Measurements from ENCODE around the gene UXS1.

UXS1 gene

DNA sequence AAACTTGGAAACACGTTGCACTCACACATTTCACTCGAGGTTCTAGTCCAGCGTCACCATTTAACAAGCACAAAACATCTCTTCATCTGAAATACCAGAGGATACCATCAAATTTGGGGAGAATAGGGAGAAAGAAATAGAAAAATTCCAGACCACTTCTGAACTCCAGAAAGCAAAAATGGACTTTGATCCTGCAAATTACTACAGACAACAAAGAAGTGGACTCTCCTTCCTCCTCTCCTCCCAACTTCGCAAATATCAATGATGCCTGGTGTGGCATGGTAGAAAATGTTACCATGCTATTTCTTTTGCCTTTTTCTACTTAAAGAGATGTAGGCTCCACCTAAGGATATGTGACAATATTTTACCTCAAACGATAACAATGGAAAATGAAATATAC lies 13.5 kb downstream of the UXS1 start:
- no peak overlapping the region for H3K4me3 ChIP-seq (ENCODE audit: low read depth, low read length)
- TF ChIP-seq, protein P1, sequence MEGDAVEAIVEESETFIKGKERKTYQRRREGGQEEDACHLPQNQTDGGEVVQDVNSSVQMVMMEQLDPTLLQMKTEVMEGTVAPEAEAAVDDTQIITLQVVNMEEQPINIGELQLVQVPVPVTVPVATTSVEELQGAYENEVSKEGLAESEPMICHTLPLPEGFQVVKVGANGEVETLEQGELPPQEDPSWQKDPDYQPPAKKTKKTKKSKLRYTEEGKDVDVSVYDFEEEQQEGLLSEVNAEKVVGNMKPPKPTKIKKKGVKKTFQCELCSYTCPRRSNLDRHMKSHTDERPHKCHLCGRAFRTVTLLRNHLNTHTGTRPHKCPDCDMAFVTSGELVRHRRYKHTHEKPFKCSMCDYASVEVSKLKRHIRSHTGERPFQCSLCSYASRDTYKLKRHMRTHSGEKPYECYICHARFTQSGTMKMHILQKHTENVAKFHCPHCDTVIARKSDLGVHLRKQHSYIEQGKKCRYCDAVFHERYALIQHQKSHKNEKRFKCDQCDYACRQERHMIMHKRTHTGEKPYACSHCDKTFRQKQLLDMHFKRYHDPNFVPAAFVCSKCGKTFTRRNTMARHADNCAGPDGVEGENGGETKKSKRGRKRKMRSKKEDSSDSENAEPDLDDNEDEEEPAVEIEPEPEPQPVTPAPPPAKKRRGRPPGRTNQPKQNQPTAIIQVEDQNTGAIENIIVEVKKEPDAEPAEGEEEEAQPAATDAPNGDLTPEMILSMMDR (IDR thresholded peaks at IDR 0.05; ENCODE audit: borderline replicate concordance, insufficient read depth, low read depth, low read length): no peak

DNA sequence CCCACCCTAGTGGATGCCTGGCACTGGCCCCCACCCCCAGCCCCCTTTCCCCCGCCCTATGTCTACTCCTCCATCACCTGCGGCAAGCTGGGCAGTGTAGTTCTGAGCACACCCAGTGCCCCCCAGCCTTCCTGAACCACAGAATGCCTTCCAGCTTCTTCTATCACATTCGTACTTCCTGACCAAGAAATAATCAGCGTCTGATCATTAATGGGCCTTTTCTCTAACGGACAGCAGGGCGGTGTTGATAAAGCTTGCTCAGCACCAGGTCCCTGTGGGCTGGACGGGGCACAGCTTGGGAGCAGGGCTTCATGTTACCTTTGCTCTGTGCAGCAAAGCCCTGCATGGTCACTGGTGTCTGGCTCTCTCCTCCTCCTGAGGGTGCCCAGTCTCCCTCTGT lies 15.4 kb downstream of the UXS1 start:
- H3K4me3 ChIP-seq (ENCODE audit: low read depth, low read length): no peak overlapping the region
- TF ChIP-seq, protein P1 (IDR thresholded peaks at IDR 0.05; ENCODE audit: borderline replicate concordance, insufficient read depth, low read depth, low read length): no peak

DNA sequence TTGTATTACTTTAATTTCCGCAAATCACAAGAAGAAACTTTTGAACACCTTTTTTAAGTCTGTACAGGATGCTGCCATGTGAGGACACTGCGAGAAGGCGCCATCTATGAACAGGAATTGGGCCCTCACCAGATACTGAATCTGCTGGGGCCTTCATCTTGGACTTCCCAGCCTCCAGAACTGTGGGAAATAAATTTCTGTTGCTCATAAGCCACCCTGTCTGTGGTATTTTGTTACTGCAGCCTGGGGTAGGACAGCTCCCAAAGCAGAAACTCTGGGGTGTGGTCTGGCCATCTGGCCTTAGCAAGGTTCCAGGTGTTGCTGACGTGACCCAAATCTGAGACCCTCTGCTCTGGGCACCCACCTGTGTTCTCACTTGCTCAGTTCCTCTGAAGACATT lies 16.5 kb downstream of the UXS1 start:
- TF ChIP-seq, protein P1 (IDR thresholded peaks at IDR 0.05; ENCODE audit: borderline replicate concordance, insufficient read depth, low read depth, low read length): no peak
- no peak overlapping the region for H3K4me3 ChIP-seq (ENCODE audit: low read depth, low read length)

DNA sequence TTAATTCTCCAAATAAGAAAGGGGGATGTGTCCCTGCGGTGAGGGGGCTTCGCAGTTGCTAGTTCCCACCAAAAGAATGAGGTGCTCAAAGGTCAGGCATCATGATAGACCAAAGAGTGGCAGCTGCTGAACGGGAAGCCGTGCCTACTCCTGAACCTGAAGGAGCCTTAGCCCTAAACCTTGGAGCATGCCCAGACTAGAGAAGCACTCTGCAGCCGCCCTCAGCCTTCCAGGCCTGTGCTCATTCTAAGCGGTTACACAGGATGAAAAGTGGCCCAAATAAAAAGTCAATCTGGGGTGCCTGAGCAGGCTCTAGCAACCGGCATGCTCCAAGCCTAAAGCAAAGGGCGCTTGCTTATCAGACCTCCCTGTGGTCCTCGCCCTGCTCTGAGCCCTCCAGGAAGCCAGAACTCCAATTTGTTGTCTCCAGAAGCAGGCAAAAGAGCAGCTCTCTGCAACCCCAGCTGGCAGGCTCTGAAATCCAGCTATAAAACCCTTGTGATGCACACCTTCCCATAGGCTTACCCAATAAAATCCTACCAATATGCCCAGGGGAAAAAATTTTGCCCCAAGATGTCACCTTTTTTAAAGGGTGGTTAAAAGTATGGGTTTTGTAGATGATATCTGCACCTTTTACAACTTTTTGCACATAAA lies 17.5 kb downstream of the UXS1 start:
- no peak overlapping the region for H3K4me3 ChIP-seq (ENCODE audit: low read depth, low read length)
- TF ChIP-seq, protein P1 (IDR thresholded peaks at IDR 0.05; ENCODE audit: borderline replicate concordance, insufficient read depth, low read depth, low read length): no peak

DNA sequence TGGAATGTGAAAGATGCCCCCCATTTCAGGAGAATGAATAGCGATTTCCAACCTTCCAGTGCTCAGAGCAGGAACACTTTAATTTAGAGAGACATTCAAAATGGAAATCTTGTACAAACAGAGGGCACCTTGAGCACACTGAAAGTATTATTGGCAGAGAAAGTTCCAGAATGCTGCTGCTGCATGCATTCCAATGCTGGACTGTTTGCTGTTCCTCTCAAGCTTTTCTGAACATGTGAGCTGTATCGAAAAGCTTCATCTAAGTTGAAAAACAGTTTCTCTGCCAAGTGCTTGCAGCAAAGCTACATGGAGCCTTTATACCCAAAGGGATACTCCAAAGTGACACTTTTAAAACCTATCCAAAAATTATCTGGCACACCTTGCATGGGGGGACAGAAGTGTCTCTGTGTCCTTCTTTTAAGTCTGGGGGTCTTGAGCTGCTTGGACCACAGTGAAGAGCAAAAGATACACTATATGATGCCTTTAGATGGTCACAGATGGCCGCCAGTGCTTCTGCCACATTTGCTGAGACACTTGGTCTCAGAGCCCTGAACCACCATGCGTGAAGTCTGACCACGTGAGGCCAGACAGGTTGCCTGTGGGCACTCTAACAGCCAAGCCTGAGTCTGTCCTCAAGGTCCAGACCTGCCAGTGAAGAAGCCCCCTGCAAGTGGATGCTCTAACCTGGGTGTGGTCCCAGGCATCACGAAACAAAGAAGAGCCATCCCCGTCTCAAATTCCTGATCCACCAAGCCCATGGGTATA lies 18.8 kb downstream of the UXS1 start:
- no peak overlapping the region for H3K4me3 ChIP-seq (ENCODE audit: low read depth, low read length)
- TF ChIP-seq, protein P1 (IDR thresholded peaks at IDR 0.05; ENCODE audit: borderline replicate concordance, insufficient read depth, low read depth, low read length): no peak

DNA sequence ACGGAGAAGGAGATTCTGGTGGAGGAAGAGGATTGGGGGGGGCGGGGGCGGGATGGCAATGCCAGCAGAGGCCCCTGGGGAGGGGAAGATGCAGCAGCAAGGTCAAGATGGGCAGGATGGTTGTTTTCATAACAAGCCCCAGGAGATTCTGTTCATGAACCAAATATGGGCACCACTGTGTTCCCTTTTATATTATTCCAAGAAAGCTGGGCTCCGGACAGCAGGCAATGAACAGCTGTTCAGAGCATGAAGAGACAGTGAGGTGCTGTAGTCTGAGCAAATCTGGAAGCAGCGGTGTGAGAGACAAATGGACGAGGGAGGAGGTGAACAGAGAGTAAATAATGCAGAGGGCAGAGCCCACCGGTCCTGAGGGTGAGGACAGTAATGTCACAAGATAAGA lies 20.0 kb downstream of the UXS1 start:
- no peak overlapping the region for H3K4me3 ChIP-seq (ENCODE audit: low read depth, low read length)
- TF ChIP-seq, protein P1 (IDR thresholded peaks at IDR 0.05; ENCODE audit: borderline replicate concordance, insufficient read depth, low read depth, low read length): no peak

DNA sequence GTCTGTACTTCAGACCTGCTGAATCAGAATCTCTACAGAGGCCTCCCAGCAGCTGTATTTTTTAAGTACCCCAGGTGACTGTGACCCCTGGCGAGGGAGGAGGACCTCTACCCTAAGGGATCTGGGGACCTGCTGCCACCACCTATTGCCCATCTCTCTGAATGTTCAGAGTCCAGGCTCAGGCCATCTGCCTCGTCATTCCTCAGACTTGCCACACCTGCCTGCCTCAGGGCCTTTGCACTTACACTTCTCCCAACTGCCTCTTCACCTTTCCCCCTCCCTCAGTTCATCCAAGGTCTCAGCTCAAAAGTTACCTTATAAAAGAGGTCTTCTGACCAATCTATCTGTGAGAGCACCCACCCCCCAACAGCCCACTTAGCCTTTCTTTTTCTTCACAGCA lies 21.5 kb downstream of the UXS1 start:
- TF ChIP-seq, protein P1 (IDR thresholded peaks at IDR 0.05; ENCODE audit: borderline replicate concordance, insufficient read depth, low read depth, low read length): no peak
- H3K4me3 ChIP-seq (ENCODE audit: low read depth, low read length): no peak overlapping the region

Measured in GM12875 (cell line).